ENCODE measurements around the gene WNK4.
A peak's percentile ranks its signal among the peaks of the same experiment; 100 is the strongest.

WNK4 gene

DNA sequence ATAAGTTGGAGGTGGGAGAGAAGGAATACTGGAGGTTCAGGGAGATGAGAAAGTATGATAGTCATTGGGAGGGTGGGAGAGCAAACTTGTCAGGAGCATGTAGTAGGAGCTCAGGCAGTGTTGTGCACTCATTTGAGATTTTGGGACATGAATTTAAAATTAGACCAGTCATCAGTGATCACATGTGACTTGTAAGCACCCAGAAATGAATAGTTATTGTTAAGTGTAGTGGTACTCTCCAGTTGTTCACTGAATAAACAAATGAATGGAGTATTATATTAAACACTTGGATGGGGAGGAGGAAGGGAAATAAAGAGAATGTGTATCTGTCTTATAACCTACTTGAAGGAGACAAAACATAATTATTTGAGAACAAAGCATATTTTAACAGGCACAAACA, 50.6 kb downstream of the WNK4 start:
- DNase-seq: no peak
- in situ Hi-C loops (cut with MboI; ENCODE audit: low pct_unique_long_range_greater_than_20kb, low sequenced_read_pairs): loop anchor here (25.0 kb wide), 1 partner anchor 106 kb away; no protein-coding TSS in a partner anchor

DNA sequence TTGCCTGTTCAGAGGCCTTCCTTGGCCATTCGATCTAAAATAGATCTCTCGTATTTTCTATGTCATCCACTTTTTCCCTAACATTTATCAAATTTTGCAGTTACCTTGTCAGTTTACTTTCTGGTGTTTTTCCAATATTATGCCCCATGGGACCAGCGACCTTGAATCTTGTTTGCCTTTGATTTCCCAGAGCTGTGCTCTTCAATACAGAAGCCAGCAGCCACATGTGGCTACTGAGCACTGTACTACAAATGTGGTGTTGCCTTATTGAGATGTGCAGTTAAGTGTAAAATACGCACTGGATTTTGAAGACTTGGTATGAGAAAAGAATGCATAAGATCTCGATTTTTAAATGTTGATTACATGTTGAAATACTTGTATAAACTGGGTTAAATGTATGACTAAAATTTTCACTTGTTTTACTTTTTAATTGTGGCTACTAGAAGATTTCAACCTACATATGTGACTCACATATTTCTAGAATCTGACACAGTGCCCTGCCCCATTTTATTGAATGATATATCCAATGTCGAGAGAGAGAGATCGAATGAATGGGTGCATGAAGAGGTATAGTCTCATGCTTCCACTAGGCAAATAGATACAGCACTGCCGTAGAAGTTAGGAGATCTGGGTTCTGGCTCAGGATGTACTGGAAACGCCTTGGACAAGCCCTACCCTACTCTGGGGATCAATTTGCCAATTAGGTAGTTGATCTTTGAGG, 52.0 kb downstream of the WNK4 start:
- in situ Hi-C loops (cut with MboI; ENCODE audit: low pct_unique_long_range_greater_than_20kb, low sequenced_read_pairs): loop anchor here (25.0 kb wide), 1 partner anchor 105 kb away; no protein-coding TSS in a partner anchor
- DNase-seq: no peak

DNA sequence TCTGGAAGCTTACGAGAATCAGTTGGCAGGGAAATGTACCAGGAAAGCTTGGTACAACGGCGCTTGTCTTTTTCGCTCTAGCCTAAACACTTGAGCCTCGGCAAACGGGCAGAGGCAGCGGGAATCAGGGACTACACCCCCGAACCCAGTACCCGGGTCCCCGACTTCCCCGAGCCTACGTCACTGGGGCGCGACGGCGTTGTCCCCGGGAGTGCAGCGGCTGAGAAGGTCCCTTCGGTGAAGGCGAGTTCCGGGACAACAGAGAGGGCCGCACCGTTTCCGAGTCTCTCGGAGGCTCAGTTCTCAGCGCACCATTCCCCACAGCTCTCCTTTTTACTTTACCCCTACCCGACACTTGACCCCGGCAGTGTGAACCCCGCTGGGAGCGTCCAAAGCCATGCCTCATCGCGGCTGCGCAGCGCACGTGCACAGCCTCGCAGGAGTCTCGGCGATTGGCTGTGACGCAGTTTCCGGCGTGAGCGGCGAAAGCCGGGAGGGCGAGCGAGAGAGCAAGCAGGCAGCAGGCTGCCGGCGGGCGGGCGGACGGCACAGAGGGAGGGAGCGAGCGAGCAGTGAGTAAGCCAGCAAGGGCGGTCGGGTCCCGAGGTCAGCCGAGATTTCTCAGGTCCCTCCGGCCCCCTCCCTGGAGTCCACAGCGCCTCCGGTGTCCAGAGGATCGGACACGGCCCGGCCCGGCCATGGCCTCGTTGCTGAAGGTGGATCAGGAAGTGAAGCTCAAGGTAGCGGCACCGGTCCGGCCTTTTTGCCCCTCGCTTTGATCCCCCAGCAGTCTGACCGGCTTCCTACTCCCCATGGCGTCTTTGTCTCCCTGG, 52.7 kb downstream of the WNK4 start, which contains the start of gene PSME3:
Gene PSME3, plus strand, starts transcription at position 464 of the 833 bp plus-strand sequence. Its CDS starts 235 bp downstream, at position 699.
- in situ Hi-C loops (cut with MboI; ENCODE audit: low pct_unique_long_range_greater_than_20kb, low sequenced_read_pairs): loop anchor here (25.0 kb wide), 1 partner anchor 104 kb away; no protein-coding TSS in a partner anchor
- DNase-seq: peak; percentile 90

DNA sequence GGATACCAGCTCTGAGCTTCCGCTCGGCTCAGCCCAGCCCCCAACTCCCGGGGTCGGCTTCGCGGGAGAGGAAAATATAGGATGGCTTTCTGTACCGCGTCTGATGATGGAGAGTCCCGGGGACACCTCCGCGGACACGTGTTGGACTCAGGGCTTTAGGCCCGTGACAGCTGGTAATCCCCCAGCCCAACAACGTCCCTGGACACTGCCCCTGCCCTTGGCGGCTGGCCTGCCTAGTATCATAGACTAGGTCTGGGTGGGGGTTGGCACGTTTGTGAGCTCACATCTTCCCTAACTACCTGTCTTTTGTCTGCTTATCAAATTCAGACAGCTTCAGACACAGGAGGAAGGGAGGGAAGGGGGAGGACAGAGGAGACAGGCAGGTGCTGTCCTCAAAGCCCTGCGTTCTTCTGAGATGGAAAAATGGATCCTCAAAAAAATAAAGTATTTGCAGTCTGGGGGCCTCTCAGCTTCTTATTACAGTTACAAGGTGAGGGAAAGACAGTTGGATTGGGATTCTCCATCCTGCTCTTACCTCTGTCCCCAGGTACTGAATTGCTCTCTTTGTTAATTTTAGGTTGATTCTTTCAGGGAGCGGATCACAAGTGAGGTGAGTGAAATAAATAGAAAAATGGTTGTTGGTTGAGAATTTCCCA, 53.5 kb downstream of the WNK4 start:
- DNase-seq: no peak
- in situ Hi-C loops (cut with MboI; ENCODE audit: low pct_unique_long_range_greater_than_20kb, low sequenced_read_pairs): loop anchor here (25.0 kb wide), 1 partner anchor 103 kb away; no protein-coding TSS in a partner anchor

- in situ Hi-C loops (cut with MboI; ENCODE audit: low pct_unique_long_range_greater_than_20kb, low sequenced_read_pairs): loop anchor here (25.0 kb wide), 1 partner anchor 102 kb away; no protein-coding TSS in a partner anchor
- DNase-seq: no peak
Observed at GRCh38 chr17:42835732-42836131, 55.3 kb downstream of the WNK4 start.

- in situ Hi-C loops (cut with MboI; ENCODE audit: low pct_unique_long_range_greater_than_20kb, low sequenced_read_pairs): loop anchor here (25.0 kb wide), 1 partner anchor 95 kb away; no protein-coding TSS in a partner anchor
- DNase-seq: no peak
Observed at GRCh38 chr17:42841975-42842685, 61.7 kb downstream of the WNK4 start.

GRCh38 chr17:42843358-42843934, 63.0 kb downstream of the WNK4 start:
- in situ Hi-C loops (cut with MboI; ENCODE audit: low pct_unique_long_range_greater_than_20kb, low sequenced_read_pairs): loop anchor here (25.0 kb wide), 1 partner anchor 94 kb away; no protein-coding TSS in a partner anchor
- DNase-seq: peak; percentile 61

DNA sequence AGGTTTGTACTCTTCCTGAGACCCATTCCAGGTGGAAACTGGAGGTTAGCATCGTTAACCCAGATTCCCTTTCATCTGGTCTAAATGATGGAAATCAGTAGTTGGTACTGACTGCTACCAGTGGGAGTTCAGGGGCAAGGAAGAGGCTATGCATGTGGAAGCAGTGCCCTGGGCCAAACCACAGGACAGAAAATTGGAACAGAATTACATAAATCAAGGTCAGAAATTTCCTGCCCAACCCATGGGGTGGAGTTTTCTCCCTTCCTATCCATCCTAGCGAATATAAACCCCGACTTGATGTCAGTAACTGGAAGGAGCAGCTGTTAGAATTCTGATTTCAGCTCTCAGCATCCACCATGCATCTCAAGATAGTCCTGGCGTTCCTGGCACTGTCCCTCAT, 63.9 kb downstream of the WNK4 start, which contains the start of gene AOC2:
Gene AOC2, plus strand, starts transcription at position 310 of the 400 bp plus-strand sequence. Its CDS starts 47 bp downstream, at position 357.
- in situ Hi-C loops (cut with MboI; ENCODE audit: low pct_unique_long_range_greater_than_20kb, low sequenced_read_pairs): loop anchor here (25.0 kb wide), 1 partner anchor 93 kb away; no protein-coding TSS in a partner anchor
- DNase-seq: no peak

DNA sequence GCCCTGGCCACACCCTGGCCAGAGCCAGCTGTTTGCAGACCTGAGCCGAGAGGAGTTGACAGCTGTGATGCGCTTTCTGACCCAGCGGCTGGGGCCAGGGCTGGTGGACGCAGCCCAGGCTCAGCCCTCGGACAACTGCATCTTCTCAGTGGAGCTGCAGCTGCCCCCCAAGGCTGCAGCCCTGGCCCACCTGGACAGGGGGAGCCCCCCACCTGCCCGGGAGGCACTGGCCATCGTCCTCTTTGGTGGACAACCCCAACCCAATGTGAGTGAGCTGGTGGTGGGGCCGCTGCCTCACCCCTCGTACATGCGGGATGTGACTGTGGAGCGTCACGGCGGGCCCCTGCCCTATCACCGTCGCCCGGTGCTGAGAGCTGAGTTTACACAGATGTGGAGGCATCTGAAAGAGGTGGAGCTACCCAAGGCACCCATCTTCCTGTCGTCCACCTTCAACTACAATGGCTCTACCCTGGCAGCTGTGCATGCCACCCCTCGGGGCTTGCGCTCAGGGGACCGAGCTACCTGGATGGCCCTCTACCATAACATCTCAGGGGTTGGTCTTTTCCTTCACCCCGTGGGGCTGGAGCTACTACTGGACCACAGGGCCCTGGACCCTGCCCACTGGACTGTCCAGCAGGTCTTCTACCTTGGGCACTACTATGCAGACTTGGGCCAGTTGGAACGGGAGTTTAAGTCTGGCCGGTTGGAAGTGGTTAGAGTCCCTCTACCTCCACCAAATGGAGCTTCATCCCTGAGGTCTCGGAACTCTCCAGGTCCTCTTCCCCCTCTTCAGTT, 64.5 kb downstream of the WNK4 start:
- in situ Hi-C loops (cut with MboI; ENCODE audit: low pct_unique_long_range_greater_than_20kb, low sequenced_read_pairs): loop anchor here (25.0 kb wide), 1 partner anchor 92 kb away; no protein-coding TSS in a partner anchor

DNA sequence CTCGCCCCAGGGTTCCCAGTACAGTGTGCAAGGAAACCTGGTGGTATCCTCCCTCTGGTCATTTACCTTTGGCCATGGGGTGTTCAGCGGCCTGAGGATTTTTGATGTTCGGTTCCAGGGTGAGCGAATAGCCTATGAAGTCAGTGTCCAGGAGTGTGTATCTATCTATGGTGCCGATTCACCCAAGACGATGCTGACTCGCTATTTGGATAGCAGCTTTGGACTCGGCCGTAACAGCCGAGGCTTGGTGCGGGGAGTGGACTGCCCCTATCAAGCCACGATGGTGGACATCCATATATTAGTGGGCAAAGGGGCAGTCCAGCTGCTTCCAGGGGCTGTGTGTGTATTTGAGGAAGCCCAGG, 65.1 kb downstream of the WNK4 start:
- no peak for DNase-seq
- in situ Hi-C loops (cut with MboI; ENCODE audit: low pct_unique_long_range_greater_than_20kb, low sequenced_read_pairs): loop anchor here (25.0 kb wide), 1 partner anchor 92 kb away; no protein-coding TSS in a partner anchor

More for the DNA sequence above, 64.5 kb downstream of the WNK4 start:
- DNase-seq: no peak

DNA sequence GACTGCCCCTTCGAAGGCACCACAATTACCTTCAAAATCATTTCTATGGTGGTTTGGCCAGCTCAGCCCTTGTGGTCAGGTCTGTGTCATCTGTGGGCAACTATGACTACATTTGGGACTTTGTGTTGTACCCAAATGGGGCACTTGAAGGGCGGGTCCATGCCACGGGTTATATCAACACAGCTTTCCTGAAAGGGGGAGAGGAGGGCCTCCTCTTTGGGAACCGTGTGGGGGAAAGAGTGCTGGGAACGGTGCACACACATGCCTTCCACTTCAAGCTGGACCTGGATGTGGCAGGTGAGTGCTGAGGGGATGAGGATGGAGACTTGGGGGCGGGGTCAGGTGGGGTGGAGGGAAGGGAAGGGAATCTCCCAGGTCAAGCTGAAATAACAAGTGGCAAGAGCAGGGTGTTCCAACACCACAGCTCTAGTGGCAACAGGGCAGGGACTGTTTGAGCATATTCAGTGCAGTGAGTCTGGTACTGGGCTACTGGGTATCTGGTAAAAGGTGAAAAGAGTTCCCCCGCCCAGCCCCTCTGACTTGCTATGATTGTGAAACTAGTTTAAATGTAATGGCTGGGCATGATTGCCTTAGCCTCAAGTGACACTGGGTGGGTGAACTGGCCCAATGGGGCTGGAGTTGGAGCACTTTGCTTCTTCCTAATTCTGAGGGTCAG, 65.6 kb downstream of the WNK4 start:
- in situ Hi-C loops (cut with MboI; ENCODE audit: low pct_unique_long_range_greater_than_20kb, low sequenced_read_pairs): loop anchor here (25.0 kb wide), 1 partner anchor 91 kb away; no protein-coding TSS in a partner anchor
- DNase-seq: no peak

All from KBM-7 (cell line).